ENCODE results near the gene JPH2.

The JPH2 gene

DNA sequence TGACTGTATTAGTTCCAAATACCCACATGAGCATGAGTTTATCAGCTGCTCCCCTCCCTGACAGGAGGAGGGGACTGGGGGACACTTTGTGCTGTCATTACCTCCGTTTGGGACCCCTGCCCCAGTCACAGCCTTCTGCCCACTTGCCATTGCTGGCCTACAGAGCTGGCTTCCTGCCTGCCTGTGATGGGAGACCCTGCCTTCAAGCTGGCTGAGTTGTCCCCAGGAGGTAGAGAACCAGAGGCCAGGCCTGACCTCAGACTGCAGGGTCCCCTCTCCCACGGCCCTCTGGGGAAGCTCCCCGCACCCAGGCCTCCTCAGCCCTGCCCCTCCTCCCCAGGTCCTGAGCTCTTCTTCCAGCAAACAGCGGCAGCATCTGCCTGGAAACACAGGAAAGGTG is 105.5 kb downstream of the JPH2 start:
- TF ChIP-seq, protein P1, sequence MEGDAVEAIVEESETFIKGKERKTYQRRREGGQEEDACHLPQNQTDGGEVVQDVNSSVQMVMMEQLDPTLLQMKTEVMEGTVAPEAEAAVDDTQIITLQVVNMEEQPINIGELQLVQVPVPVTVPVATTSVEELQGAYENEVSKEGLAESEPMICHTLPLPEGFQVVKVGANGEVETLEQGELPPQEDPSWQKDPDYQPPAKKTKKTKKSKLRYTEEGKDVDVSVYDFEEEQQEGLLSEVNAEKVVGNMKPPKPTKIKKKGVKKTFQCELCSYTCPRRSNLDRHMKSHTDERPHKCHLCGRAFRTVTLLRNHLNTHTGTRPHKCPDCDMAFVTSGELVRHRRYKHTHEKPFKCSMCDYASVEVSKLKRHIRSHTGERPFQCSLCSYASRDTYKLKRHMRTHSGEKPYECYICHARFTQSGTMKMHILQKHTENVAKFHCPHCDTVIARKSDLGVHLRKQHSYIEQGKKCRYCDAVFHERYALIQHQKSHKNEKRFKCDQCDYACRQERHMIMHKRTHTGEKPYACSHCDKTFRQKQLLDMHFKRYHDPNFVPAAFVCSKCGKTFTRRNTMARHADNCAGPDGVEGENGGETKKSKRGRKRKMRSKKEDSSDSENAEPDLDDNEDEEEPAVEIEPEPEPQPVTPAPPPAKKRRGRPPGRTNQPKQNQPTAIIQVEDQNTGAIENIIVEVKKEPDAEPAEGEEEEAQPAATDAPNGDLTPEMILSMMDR (IDR thresholded peaks at IDR 0.05): no peak

DNA sequence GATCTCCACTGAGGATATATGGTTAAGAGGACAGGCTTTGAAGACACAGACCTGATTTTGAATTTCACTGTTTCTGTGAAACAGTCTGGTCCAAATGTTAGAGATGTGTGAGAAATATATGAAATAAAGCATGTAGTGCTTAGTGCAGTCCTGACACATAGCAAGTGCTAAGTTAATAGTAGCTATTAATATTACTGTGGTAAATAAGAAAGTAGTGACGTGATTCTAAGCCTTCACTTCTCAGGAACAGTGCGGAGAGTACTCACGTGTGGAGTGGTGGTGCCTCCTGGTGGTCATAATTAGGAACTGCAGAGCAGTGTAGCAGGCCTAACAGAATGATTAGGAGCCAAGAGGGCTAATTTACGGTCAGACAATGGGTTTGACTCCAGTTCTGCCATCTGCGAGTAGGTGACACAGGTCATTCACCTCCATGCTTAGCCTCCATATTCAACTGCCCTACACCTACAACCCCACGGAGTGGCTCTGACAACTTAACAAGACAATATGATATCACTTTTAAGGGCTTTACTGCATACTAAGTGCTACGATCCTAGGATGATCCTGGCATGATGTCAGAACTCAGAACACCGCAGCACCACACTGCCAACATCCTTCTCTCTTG is 106.2 kb downstream of the JPH2 start:
- TF ChIP-seq, protein P1 (IDR thresholded peaks at IDR 0.05): peak; percentile 97

- TF ChIP-seq, protein P1 (IDR thresholded peaks at IDR 0.05): no peak
Measured at GRCh38 chr20:44080064-44080463, 106.9 kb downstream of the JPH2 start.

DNA sequence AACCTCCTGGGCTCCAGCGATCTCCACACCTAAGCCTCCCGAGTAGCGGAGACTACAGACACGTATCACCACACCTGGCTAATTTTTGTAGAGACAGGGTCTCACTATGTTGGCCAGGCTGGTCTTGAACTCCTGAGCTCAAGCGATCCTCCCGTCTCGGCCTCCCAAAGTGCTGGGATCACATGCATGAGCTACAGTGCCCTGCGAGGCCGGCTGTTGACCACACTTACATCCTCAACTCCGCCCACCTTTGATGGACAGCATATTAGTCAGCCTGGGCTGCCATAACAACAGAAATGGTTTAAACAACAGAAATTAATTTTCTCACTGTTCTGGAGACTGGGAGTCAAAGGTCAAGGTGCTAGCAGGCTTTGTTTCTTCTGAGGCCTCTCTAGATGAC is 107.7 kb downstream of the JPH2 start:
- TF ChIP-seq, protein P1 (IDR thresholded peaks at IDR 0.05): no peak

DNA sequence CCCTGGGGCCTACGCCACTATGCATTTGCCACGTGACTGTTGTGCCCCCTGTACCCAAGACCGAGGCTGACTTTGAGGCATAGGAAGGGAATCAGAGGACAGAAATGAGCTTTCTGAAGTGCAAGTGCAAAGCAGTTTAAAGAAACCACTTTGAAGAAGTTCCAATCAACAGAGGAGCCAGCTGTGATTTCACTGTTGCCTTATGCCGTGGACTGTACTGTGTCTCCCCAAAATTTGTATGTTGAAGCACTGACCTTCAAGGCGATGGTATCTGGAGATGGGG is 111.1 kb downstream of the JPH2 start:
- TF ChIP-seq, protein P1 (IDR thresholded peaks at IDR 0.05): no peak

- TF ChIP-seq, protein P1 (IDR thresholded peaks at IDR 0.05): no peak
Measured at GRCh38 chr20:44075191-44075949, 111.6 kb downstream of the JPH2 start.

GRCh38 chr20:44074252-44075151 is 112.5 kb downstream of the JPH2 start:
- TF ChIP-seq, protein P1 (IDR thresholded peaks at IDR 0.05): no peak
